Type B pancreatic cell (in vitro differentiated cells): Measurements from ENCODE around the gene CEP112. TPM values are rescaled to one million over a fixed set of nuclear protein-coding genes. Genes with fewer than 3 reads are reported as not detected.
"Not testable (repeated sequence)": the region's sequence is repeated elsewhere in the genome, so short reads cannot be mapped to it uniquely, and the experiment has no call there.

Experiments used
- DNase-seq: peaks from one replicate; pipeline ENCODE4 v3.0.0; 2021; ENCODE audit warnings: mixed read lengths; ENCODE audit not compliant: unreplicated experiment; ENCODE audit errors: extremely low spot score
- H3K27ac Mint-ChIP-seq: 2 replicates; pipeline ENCODE4 v1.8.0; 2021; ENCODE audit warnings: mild to moderate bottlenecking, mixed read lengths
- H3K27me3 Mint-ChIP-seq: 2 replicates; pipeline ENCODE4 v1.8.0; 2021; ENCODE audit warnings: mixed read lengths
- H3K36me3 Mint-ChIP-seq: 2 replicates; pipeline ENCODE4 v1.8.0; 2021; ENCODE audit warnings: mixed read lengths
- H3K4me1 Mint-ChIP-seq: one replicate; pipeline ENCODE4 v1.8.0; 2021; ENCODE audit warnings: mixed read lengths; ENCODE audit not compliant: unreplicated experiment
- H3K4me3 Mint-ChIP-seq: 2 replicates; pipeline ENCODE4 v1.8.0; 2021; ENCODE audit warnings: mild to moderate bottlenecking, mixed read lengths
- H3K9me3 Mint-ChIP-seq: 2 replicates; pipeline ENCODE4 v1.8.0; 2021; ENCODE audit warnings: mixed read lengths
- CTCF ChIP-seq: fragments of 200-600 bp; sonication (generic); conservative IDR thresholded peaks from 2 replicates; pipeline ENCODE4 v1.5.0; 2021; ENCODE audit warnings: antibody characterized with exemption, mild to moderate bottlenecking
- total RNA-seq: library from RNA; stranded (reverse); gene quantifications from 2 replicates; pipeline ENCODE4 v1.2.1, GENCODE V29; 2021; ENCODE audit warnings: low replicate concordance

CEP112 gene
- total RNA-seq, 1 donor from 2014 or later: 18.0 TPM

GRCh38 chr17:66087073-66087472 is 104.9 kb downstream of the CEP112 start:
- Mint-ChIP-seq H3K27me3 (no peaks in the 10 kb centered on the region), H3K27ac (no peak overlapping the region), H3K4me3 (no peak overlapping the region), H3K36me3 (peaks cover 16% of the 10 kb centered on the region), H3K4me1 (no peaks in the 10 kb centered on the region), H3K9me3 (peaks cover 12% of the 10 kb centered on the region)
- no peak for TF ChIP-seq CTCF
- no peak for DNase-seq

GRCh38 chr17:66085221-66085620 is 106.7 kb downstream of the CEP112 start:
- Mint-ChIP-seq H3K4me1 (no peaks in the 10 kb centered on the region), H3K27me3 (no peaks in the 10 kb centered on the region), H3K27ac (no peak overlapping the region), H3K36me3 (peaks cover 19% of the 10 kb centered on the region), H3K4me3 (no peak overlapping the region), H3K9me3 (peaks cover 7% of the 10 kb centered on the region)
- no peak for TF ChIP-seq CTCF
- DNase-seq: no peak

GRCh38 chr17:66080670-66081069 is 111.3 kb downstream of the CEP112 start:
- H3K27me3 Mint-ChIP-seq, H3K9me3 Mint-ChIP-seq, H3K27ac Mint-ChIP-seq, H3K4me1 Mint-ChIP-seq, DNase-seq, H3K4me3 Mint-ChIP-seq: not testable (repeated sequence)
- H3K36me3 Mint-ChIP-seq: peaks cover 17% of the 10 kb centered on the region

GRCh38 chr17:66076546-66077190 is 115.3 kb downstream of the CEP112 start:
- TF ChIP-seq CTCF: no peak
- no peak overlapping the region for H3K4me3 Mint-ChIP-seq
- no peaks in the 10 kb centered on the region for H3K9me3 Mint-ChIP-seq
- H3K27ac Mint-ChIP-seq: no peak overlapping the region
- no peak for DNase-seq
- peaks cover 8% of the 10 kb centered on the region for H3K36me3 Mint-ChIP-seq
- H3K4me1 Mint-ChIP-seq: no peaks in the 10 kb centered on the region
- H3K27me3 Mint-ChIP-seq: no peaks in the 10 kb centered on the region

GRCh38 chr17:66073384-66073783 is 118.5 kb downstream of the CEP112 start:
- H3K27me3 Mint-ChIP-seq: no peaks in the 10 kb centered on the region
- H3K4me1 Mint-ChIP-seq: no peaks in the 10 kb centered on the region
- H3K36me3 Mint-ChIP-seq: peaks cover 3% of the 10 kb centered on the region
- TF ChIP-seq CTCF: no peak
- H3K27ac Mint-ChIP-seq: no peak overlapping the region
- H3K4me3 Mint-ChIP-seq: no peak overlapping the region
- H3K9me3 Mint-ChIP-seq: no peaks in the 10 kb centered on the region
- DNase-seq: no peak

GRCh38 chr17:66063686-66064085 is 128.2 kb downstream of the CEP112 start:
- no peaks in the 10 kb centered on the region for H3K27me3 Mint-ChIP-seq
- peaks cover 24% of the 10 kb centered on the region for H3K36me3 Mint-ChIP-seq
- H3K9me3 Mint-ChIP-seq: peaks cover 4% of the 10 kb centered on the region
- H3K4me3 Mint-ChIP-seq: no peak overlapping the region
- TF ChIP-seq CTCF: no peak
- no peak for DNase-seq
- H3K4me1 Mint-ChIP-seq: no peaks in the 10 kb centered on the region
- H3K27ac Mint-ChIP-seq: no peak overlapping the region
